CD4-positive, alpha-beta T cell treated with Interferon alpha-2 for 1 hour (primary cell): ENCODE data around the gene CYP4A22.
"Not testable (repeated sequence)": the region's sequence is repeated elsewhere in the genome, so short reads cannot be mapped to it uniquely, and the experiment has no call there.

Source experiments
- DNase-seq, 2 donors: peaks; one replicate each; pipeline ENCODE4 v3.0.0-alpha.2; 2020 to 2022

Gene CYP4A22

DNA sequence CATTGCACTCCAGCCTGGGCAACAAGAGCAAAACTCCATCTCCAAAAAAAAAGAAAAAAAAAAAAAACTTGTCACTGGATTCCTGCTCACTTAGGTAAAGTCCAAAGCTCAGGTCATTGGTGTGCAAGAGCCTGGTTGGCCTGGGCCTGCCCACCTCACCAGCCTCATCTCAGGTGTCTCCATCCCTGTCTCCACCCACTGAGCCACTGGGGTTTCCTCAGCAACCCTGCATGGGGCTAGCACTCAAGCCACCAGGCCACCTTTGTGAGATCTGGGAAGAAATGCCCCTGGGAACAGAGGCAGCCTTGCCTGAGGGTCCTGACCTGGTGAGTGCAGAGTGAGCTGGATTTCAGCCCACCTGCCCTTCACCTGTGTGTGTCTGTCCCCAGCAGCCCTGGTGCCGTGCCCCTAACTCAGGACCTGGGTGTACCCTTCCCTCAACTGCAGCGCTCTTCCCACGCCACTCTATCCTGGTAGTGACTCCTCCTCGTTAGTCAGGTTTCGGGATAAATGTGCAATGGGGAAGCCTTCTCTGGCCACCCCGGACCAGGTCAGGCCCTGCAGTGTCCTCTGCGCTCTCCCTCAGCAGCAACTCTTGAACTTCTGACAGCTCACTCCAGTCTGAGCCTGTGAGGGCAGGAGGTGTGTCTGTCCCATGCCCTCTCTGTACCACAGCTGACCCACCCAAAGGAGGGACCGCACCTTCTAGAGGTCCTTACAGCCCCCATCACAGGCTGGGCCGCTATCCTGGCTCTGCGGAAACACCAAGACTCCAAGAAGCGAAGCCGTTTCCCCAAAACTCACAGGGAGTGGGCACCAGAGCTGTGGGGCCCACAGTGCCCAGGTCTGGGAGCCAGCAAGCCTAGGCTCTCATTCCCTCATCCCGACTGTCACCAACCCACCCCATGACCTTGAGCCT is 49.3 kb downstream of the CYP4A22 start:
- DNase-seq: no peak

DNA sequence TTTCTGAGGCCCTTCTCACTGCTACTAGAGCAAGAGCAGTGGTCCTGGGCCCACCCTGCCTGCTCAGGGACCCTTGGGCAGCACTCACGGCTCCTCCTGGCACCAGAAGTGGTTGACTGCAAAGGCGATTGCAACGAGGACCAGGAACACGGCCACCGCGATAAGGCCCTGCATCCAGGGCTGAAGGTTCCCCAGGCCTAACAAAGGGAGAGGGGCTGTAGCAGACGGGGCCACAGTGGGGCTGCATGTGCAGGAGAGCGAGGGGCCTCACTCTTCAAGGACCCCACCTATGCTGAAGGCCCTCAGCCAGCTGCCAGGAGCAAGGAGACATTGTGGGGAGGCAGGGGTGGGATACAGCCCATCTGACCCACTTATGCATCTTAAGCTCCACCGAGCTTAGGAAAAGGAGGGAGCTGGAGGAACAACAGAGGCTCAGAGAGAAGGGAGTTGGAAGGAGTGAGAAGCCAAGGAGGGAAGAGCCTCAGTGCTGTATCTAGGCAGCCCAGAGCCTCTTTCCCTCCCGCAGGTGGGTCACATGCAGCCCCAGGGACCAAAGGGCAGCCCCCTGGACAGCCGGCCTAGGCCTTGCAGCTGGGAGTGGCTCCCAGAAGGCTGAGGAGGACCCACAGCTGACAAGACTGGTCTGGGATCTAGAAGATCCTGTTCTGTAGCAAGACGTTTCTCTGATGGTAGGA is 50.1 kb downstream of the CYP4A22 start:
- DNase-seq: no peak

DNA sequence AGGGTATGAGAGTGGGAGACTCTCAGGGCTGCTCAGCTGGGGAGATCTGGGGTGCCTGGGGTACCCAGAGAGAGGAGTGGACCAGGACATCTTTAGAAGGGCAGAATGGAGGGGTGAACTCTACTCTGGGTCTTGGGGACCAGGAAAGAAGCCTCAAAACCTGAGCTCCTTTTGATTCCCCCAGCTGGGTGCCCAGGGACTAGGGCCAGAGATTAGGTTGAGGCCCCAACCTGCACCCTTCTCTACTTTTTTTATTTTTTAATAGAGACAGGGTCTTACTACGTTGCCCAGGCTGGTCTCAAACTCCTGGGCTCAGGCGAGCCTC is 50.6 kb downstream of the CYP4A22 start:
- DNase-seq: no peak

DNA sequence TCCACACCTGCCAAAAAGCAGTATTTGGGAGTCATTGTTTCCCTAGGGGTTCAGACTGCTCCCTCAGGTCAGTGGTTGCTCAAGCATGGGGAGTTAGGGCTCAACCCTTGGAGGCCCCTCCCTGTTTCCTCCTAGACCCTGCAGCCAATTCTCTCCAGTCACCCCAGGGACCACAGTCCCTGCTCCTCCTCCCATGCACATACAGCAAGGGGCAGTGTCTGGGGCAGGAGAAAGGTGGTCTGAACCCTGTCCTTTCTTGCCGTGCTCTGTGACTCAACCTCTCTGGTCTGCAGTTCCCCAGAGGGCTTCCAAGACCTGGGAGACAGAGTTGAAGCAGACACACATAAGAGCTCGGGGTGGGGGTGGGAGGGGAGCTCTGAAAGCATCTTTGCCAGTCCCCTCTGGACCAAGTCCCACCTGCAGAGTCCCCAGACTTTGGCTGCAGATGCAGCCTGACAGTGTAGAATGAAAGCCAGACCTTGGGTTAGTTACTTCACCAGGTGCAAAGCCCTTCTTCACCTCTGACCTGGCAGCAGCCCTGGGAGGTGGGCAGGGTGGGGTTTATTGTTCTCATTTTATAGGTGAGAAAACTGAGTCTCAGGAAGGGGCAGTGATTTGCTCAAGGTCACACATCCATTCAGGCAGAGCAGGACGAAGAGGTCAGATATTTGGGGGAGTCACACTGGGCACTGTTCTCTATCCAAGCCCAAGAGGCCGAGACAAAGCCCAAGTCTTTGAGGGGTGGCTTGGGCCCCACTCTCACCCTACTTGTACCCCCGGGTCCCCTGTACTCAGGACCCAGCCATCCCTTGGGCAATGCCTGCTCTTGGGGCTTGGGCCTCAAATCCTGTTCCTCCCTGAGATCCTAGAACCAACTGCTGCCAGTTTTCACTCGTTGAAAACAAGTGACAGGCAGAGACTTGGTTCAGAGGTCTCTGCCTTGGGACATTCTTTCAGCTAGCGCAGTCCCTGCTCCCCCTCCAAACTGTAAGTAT is 51.8 kb downstream of the CYP4A22 start:
- no peak for DNase-seq

DNA sequence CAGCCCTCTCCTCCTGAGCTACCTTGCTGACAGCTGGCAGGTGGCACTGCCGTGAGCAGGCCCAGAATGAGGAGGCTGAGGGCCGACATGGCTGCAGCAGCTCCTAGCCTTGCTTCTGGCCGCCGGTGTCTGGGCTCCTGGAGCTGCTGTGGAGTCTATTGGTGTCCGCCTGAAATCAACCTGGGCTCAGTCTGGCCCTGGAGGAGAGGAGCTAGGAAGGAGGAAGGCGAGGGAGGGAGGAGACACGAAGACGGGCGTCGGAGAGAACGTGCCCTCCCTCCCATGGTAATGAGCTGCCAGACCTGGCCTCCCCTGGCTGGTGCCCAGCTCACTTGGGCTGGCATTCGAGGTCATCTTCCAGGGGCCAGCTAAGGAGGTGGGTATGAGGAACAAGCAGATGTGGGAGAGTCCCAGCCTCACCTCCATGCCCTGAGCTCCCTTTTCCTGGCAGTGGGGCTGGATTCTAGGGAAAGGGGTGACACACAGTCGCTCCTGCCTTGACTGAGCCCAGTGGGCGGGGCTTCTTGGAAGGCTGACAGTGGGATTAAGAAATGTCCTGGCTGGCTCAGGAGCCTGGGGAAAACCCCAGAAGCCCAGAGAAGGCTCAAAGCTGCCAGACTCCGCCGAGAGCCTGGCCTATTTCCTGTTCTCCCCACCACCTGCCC is 52.7 kb downstream of the CYP4A22 start, which contains the start of gene PDZK1IP1:
PDZK1IP1 (minus strand) TSS at position 193 of the 665 bp plus-strand sequence; CDS start at position 89, 104 bp downstream.
- no peak for DNase-seq

DNA sequence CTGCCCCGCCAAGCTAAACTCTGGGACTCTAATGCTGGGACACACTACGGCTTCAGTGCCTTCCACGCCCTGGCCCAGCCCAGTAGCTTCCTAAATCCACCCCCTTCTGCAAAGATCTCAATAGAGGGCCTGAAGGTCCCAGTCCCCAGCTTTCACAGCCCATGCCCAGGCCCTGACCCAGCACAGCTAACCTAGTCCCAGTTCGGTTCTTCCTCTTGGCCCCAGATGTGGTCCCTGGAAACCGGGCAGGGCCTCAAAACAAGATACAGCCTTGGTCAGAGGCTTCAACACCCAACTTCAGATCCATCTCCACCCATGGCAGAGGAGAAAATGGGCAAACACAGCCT is 53.2 kb downstream of the CYP4A22 start:
- DNase-seq: no peak

DNA sequence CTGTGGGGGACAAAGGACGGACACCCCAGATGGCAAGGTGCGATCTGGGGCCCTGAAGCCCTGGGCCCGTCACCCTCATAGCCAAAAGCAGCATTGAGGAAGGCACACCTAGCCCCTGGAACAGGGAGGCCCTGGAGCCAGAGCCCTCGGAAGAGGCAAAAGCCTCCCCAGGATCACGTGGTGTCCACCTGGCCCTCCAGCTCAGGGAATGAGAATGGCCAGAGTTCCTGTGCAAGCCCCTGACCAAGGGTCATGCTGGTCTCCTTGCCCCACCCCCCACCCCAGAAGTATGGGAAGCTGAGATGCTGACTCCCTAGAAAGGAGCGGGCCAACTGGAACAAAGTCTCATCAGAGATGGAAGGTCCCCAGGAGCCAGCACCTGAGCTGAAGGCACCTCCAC is 53.6 kb downstream of the CYP4A22 start:
- no peak for DNase-seq

DNA sequence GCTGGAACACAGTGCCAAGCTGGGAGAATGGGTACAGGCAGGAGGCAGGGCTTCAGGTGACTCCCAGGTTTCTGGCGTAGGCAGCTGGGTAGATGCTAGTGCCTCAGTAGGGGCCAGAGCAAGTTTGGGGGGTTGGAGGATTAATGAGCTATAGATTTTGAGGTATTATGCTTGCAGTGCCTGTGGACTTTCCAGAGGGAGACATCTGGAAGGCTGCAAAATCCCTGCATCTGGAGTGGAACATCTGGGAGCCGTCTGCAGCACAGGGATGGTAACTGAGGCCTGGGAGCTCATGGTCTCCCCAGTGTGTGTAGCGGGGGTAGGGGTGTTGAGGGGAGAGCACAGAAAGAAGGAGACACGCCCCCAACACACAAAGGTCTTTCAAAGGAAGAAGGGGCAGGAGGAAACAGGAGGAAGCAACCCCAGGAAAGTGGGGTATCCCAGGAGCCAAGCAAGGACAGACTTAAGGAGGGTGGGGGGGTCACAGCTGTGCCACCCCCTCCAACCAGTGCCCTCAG is 54.8 kb downstream of the CYP4A22 start:
- no peak for DNase-seq

DNA sequence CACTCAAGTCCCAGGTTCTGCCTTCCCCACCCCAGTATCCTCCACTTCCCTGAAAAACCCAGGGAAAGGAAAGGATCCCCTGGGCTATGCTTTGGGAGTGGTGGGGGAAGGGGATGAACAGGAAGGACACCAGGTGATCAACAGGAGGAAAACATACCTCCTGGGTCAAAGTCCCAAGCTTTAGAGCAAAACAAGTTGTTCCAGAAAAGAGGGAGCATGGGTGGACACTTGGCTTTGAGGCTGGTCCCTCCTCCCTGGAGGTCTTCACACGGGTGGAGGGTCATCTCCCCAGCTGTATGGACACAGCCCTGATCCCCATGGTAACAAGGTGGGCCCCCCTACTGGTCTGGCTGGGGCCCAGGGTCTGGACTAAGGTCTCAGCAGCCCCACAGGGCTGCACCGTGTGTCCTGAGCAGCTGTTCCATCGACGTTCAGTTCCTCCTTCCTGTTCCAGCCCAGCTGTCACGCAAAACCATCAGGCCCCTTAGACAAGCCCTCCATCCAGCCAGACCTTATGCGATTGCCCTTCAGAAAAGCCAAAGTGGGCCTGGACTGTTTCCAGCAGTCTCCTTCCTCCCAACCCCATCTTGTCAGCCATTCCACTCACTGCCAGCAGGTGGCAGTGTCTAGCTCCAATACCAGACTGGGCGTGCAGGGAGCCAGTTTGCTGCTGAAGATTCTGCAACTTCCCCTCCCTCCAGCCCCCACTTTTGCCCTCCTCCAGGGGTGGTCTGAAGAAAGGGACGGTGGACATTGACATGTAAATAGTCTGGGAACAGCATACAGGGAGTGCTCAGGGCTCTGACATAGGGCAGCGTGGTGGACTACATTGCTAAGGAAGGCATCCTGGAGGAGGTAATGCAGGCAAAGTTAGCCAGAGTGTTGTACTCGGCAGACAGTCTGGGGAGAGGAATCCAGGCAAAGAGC is 55.5 kb downstream of the CYP4A22 start:
- DNase-seq: peak; percentile 55 to 67

DNA sequence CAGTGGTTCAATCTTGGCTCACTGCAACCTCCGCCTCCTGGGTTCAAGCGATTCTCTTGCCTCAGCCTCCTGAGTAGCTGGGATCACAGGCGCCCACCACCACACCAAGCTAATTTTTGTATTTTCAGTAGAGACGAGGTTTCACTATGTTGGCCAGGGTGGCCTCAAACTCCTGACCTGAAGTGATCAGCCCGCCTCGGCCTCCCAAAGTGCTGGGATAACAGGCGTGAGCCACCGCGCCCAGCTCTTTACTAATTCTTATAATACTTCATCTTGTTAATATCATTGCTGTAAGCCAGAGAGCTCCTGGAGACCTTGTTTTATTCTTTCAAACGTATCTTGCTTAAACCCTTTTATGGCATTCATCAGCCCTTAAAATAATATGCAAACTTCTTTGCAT is 56.3 kb downstream of the CYP4A22 start:
- DNase-seq: not testable (repeated sequence)

DNA sequence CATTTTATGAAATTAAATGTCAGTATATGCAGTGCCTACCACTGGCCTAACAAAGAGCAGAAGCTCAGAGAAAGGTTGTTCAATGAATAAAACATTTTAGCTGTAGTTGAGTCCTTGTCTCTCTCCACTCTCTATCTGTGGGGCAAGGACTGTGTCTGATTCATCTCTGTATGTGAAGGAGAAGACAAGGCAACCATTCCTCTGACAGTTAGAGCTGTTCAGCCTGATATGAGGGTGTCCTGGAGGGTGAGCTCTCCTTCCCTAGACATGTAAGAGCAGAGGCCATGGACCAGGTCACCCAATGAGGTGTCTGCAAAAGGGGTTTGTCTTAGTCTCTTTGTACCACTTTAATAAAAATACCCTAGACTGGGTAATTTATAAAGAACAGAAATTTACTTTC is 57.1 kb downstream of the CYP4A22 start:
- no peak for DNase-seq

DNA sequence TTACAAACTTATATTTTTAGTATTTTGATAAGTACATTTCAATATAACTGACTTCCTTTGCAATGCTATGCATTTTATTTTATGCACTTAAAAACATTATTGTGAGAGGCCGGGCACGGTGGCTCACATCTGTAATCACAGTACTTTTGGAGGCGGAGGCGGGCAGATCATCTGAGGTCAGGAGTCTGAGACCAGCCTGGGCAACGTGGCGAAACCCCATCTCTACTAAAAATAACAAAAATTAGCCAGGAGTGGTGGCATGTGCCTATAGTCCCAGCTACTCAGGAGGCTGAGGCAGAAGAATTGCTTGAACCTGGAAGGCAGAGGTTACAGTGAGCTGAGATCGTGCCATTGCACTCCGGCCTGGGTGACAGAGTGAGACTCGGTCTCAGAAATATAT is 58.7 kb downstream of the CYP4A22 start:
- not testable (repeated sequence) for DNase-seq

DNA sequence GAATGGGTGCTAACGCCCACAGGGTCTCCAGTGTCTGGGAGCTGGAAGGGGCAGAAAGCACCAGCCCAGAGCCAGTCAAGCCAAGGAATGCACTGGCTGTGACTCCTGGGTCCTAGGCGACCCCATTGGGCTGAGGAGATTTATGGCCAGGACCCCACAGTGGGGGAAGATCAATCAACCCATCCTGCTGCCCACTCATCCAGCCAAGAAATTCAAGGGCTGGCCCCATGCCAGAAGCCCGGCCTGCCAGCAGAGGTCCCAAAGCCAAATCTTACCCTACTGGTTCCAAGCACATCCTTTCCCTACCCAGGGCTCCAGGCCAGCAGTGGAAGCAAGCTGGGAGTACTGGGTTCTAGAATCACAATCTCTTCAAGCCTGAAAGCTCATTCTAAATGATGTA is 59.4 kb downstream of the CYP4A22 start:
- DNase-seq: no peak

DNA sequence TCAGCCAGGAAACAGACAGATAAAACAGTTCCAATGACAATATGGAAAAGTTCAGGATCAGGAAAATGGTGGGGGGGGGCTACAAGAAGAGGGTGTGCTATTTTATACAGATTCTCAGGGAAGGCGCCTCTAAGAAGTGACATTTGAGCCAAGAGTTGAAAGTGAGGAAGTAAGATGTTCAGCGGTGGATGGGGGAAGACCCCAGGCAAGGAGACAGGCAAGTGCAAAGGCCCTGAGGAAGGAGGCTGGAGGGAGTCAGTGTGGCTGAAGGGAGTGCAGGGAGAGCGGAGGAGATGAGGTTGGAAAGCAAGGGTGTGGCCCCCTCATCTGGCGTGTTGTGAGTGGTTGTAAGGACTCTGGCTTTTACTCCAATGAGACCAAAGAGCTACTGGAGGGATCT is 61.0 kb downstream of the CYP4A22 start:
- DNase-seq: no peak
